Neural crest cell (in vitro differentiated cells): ENCODE results near the gene MIF4GD. TPM values are rescaled to one million over a fixed set of nuclear protein-coding genes. Genes with fewer than 3 reads are reported as not detected.

ENCODE experiments used
- DNase-seq: peaks from one replicate; pipeline ENCODE4 v3.0.0; 2021; ENCODE audit warnings: low read depth, mixed read lengths, low spot score
- H3K27ac Mint-ChIP-seq: one replicate; pipeline ENCODE4 v1.8.0; 2021; ENCODE audit warnings: mild to moderate bottlenecking, mixed read lengths; ENCODE audit not compliant: unreplicated experiment
- H3K27me3 Mint-ChIP-seq: 2 replicates; pipeline ENCODE4 v1.8.0; 2021; ENCODE audit warnings: low read depth, mild to moderate bottlenecking, mixed read lengths
- H3K36me3 Mint-ChIP-seq: 2 replicates; pipeline ENCODE4 v1.8.0; 2021; ENCODE audit warnings: low read depth, mild to moderate bottlenecking, mixed read lengths
- H3K4me1 Mint-ChIP-seq: 2 replicates; pipeline ENCODE4 v1.8.0; 2021; ENCODE audit warnings: mixed read lengths
- H3K4me3 Mint-ChIP-seq: one replicate; pipeline ENCODE4 v1.8.0; 2021; ENCODE audit warnings: mild to moderate bottlenecking, mixed read lengths
- H3K9me3 Mint-ChIP-seq: 2 replicates; pipeline ENCODE4 v1.8.0; 2021; ENCODE audit warnings: mixed read lengths
- total RNA-seq: library from RNA; stranded (reverse); gene quantifications from 2 replicates; pipeline ENCODE4 v1.2.1, GENCODE V29; 2021
- TF ChIP-seq, protein P1 (sequence below): fragments of 200-600 bp; sonication (generic); conservative IDR thresholded peaks from 2 replicates; pipeline ENCODE4 v1.5.0; 2021; ENCODE audit warnings: antibody characterized with exemption, mild to moderate bottlenecking

Gene MIF4GD
- total RNA-seq, 1 donor from 2014 or later: 15.9 TPM

DNA sequence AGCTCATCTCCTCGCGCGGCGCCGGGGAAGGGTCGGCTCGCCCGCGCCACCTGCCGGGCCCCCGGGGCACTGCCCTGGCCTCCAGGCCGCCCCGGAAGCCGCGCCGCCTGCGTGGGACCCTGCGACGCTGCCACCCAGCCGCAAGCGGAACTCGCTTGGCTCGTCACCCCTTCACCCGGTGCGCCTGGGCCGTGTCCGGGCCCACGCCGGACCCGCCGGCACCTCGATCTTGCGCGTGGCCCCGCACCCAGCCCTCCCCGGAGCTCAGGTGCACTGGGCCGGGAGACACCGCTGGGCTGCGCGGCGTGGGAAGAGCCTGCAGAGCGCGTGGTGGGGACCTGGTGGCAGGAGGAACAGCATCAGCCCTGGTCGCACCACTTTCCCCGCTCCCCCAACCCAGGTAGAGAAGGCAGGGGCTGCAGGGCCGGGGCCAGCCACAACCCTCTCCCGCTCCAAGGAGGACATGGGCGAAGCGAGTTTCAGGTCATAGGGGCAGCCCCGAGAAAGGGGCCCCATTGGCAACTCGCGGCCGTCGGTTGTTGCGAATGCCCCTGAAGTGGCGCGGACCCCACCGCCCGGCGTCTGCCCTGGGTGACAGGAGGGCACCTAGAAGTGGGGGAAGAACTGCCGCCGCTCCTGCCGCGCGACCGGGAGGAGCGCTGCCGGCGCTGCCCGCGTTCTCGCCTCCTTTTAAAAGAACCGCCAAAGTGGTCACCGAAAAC is 363 bp upstream of the MIF4GD start:
- no peaks in the 10 kb centered on the region for H3K27me3 Mint-ChIP-seq
- peaks cover 3% of the 10 kb centered on the region for H3K36me3 Mint-ChIP-seq
- peaks cover 17% of the 10 kb centered on the region for H3K4me1 Mint-ChIP-seq
- DNase-seq: peak; percentile 79
- TF ChIP-seq, protein P1, sequence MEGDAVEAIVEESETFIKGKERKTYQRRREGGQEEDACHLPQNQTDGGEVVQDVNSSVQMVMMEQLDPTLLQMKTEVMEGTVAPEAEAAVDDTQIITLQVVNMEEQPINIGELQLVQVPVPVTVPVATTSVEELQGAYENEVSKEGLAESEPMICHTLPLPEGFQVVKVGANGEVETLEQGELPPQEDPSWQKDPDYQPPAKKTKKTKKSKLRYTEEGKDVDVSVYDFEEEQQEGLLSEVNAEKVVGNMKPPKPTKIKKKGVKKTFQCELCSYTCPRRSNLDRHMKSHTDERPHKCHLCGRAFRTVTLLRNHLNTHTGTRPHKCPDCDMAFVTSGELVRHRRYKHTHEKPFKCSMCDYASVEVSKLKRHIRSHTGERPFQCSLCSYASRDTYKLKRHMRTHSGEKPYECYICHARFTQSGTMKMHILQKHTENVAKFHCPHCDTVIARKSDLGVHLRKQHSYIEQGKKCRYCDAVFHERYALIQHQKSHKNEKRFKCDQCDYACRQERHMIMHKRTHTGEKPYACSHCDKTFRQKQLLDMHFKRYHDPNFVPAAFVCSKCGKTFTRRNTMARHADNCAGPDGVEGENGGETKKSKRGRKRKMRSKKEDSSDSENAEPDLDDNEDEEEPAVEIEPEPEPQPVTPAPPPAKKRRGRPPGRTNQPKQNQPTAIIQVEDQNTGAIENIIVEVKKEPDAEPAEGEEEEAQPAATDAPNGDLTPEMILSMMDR: peak; percentile 78
- H3K9me3 Mint-ChIP-seq: no peaks in the 10 kb centered on the region
- peak overlapping the region; percentile 81 for H3K4me3 Mint-ChIP-seq
- no peak overlapping the region for H3K27ac Mint-ChIP-seq

DNA sequence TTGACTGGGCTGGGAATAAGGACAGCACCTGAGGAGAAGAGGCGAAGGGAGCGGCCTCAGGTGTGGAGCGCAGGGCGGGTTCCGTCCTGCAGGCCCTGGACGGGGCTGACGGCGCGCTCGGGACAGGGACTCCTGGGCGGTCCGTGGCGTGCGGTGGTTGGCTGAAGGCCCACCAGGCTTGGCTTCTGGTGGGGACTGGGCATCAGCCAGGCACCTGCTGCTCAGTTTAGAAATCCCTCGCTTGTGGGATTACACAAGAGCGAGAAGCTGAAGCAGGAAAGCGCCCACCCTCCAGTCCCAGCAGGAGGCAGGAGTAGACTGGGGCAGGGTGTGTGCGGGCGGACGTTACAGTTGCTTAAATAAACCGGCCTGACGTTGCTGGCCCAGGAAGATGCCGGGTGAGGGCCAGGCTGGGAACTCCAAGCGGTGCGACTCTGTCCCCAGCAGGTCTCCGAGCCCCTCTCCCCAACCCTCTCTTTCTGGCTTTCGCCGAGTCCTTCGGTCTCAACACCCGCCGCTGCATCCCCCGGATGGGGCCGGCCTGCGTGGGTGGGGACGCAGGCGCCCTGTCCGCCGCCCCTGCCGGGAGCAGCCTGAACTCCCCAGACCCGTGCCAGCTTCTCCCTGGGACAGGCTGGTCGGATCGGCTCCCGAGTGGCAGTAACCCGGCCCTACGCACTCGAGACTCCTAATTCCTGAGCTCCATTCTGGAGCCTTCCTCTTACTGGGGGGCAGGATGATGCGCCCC is 639 bp downstream of the MIF4GD start:
- peak; percentile 52 for DNase-seq
- H3K36me3 Mint-ChIP-seq: peaks cover 3% of the 10 kb centered on the region
- no peak overlapping the region for H3K27ac Mint-ChIP-seq
- TF ChIP-seq, protein P1: peak; percentile 51
- H3K4me1 Mint-ChIP-seq: peaks cover 17% of the 10 kb centered on the region
- peak overlapping the region; percentile 82 for H3K4me3 Mint-ChIP-seq
- H3K27me3 Mint-ChIP-seq: no peaks in the 10 kb centered on the region
- no peaks in the 10 kb centered on the region for H3K9me3 Mint-ChIP-seq

DNA sequence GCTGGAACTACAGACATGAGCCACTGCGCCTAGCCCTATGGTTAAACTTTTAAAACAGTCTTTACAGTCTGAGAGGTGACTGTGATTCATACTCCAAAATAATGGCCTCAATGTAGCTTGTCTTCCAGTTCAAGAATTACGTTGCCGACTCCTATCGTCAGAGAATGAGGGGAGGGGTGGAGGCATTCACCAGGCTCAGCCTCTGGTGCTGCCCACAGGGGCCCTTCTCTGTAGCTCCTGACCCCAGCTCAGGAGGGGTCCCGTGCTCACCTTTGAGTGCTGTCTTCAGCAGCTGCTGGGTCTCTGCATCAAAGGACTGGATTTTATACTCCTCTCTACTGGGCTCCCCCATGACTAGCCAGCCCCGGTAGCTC is 1.2 kb downstream of the MIF4GD start:
- H3K4me1 Mint-ChIP-seq: peaks cover 17% of the 10 kb centered on the region
- H3K27me3 Mint-ChIP-seq: no peaks in the 10 kb centered on the region
- no peaks in the 10 kb centered on the region for H3K9me3 Mint-ChIP-seq
- H3K36me3 Mint-ChIP-seq: peaks cover 3% of the 10 kb centered on the region
- TF ChIP-seq, protein P1: no peak
- H3K4me3 Mint-ChIP-seq: peak overlapping the region; percentile 82
- no peak overlapping the region for H3K27ac Mint-ChIP-seq
- no peak for DNase-seq

DNA sequence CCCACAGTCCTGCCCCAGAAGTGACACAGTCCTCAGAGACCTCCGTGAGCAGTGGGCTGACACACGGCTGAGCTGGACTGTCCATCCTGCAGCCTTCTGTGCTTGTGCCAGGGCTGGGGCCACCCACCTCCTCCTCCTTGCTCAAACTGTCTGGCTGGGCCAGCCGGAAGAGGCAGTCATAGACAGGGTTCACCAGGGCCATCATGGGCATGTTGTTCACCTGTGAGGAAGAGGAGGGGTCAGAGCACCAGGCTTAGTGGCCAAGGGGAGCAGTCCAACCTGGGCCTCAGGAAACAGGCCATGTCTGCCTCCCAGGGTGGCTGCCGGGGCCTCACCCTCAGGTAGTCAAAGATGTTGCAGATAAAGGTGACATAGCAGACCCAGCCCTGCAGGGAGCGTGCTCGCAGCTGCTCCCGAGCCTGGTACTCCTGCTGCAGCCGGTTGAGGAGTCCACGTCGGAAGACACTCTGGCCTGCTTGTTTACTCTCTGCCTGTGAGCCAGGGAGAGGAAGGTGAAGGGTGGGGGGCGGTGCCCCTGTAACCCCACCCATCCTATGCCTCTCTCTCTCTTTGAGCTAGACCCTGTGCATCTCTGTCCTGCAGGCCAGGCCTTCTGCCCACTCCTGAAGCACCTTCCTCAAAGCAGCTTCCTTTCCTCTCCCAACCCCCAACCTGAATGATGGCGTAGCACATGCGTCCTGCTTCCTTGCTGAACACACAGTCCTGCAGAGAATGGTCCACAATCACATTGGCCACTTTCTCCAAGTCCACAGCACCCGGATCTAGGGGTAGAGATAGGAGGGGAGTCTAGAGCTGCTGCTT is 3.4 kb downstream of the MIF4GD start:
- Mint-ChIP-seq H3K27ac (no peak overlapping the region), H3K9me3 (no peaks in the 10 kb centered on the region), H3K4me1 (peaks cover 22% of the 10 kb centered on the region), H3K27me3 (no peaks in the 10 kb centered on the region), H3K4me3 (peak overlapping the region; percentile 77), H3K36me3 (no peaks in the 10 kb centered on the region)
- no peak for DNase-seq
- TF ChIP-seq, protein P1: peak; percentile 35

DNA sequence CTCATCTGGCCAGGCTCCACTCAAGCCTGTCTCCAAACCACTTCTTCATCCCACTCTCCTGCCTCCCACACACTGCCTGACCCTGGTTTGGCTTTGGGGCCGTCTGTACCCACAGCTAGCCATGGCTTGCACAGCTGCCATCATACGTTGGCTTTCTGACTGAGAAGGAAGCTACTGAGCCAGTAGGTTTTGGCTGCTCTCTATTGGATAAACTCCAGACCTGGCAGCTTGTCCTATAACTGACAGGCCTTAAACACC is 3.9 kb downstream of the MIF4GD start:
- peaks cover 27% of the 10 kb centered on the region for H3K4me1 Mint-ChIP-seq
- peak overlapping the region; percentile 77 for H3K4me3 Mint-ChIP-seq
- no peaks in the 10 kb centered on the region for H3K36me3 Mint-ChIP-seq
- DNase-seq: no peak
- no peak overlapping the region for H3K27ac Mint-ChIP-seq
- TF ChIP-seq, protein P1: no peak
- H3K9me3 Mint-ChIP-seq: no peaks in the 10 kb centered on the region
- no peaks in the 10 kb centered on the region for H3K27me3 Mint-ChIP-seq
